Stimulated activated CD4-positive, alpha-beta T cell treated with anti-CD3 and anti-CD28 coated beads, Interleukin-2, amount 100 ng/mL, for 48 hours (primary cell): ENCODE data around the gene RBMY1F.
"Not testable (repeated sequence)": the region's sequence is repeated elsewhere in the genome, so short reads cannot be mapped to it uniquely, and the experiment has no call there.

Source experiments
- DNase-seq, 2 donors: peaks; one replicate each; pipeline ENCODE4 v3.0.0-alpha.2; 2020

Gene RBMY1F

DNA sequence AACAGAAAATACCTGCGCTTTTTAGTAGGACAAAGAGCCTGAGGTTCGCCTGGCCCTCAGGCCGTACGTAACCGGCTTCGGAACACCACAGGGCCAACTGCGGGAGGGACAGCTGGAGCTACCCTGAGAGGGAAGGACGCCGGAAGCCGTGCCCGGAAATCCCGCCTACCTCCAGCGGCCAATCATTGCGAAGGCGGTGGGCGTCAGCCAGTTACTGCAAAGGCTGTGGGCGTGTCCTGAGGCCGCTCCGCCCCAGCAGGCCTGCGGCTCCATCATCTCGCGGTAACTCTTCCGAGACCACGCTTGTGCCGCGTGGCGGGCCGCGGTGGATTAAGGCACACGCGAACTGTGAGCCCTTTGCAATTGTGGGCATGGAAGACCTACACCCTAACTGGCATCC, at the start of gene RBMY1F:
Gene RBMY1F, minus strand, starts transcription at position 101 of the 400 bp plus-strand sequence. CDS start 1,954 bp downstream, outside the sequence.
- DNase-seq, result not testable (repeated sequence)

DNA sequence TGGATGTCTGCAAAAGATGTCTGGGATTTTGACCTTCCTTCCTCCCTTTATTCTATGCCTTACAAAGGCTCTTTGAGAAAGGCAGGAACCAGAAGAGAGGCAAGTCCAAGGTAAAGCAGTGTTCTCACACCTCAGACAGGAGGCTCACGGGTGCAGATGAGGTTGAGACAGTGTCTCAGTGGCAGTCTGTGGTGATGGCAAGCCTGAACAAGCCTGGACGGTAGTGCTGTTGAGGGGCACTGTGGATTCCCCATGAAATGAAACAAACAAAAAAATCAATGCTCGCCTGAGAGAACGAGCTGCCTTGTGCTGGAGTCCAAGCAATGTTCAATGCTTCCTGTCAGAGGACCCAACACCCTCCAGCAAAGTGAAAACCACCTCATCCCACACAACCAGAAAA, 31.6 kb downstream of the RBMY1F start:
- DNase-seq, result not testable (repeated sequence)

DNA sequence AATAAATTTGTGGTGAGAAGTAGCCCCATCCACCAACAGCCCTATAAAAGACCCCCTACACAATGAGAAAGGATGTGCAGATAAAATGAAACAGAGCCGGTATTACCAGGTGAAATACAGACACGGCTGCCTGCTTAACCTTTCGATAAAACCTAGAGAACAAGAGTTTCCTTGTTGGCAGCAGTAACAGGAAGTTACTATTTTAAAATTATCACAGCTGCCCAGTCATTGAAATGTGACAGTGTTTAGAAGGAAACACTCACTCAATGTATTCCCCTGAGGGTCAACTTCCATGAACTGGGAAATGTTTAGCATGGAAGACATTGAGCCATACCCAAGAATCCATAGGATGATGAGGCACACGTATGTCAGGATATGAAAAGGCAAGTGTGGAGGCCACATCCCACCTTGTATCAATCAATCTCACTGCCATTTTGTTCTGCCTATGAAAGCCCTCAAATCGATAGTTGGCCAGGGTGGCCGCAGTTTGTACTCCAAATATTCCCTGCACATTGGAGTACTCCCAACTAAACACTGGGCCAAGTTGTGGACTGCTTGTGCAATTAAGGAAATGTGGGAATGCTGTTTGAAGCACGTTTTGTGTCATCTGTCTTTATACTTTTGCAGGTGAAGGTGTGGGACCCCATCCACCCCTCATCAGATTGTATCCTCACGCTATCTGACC, 41.6 kb downstream of the RBMY1F start:
- DNase-seq, result not testable (repeated sequence)

DNA sequence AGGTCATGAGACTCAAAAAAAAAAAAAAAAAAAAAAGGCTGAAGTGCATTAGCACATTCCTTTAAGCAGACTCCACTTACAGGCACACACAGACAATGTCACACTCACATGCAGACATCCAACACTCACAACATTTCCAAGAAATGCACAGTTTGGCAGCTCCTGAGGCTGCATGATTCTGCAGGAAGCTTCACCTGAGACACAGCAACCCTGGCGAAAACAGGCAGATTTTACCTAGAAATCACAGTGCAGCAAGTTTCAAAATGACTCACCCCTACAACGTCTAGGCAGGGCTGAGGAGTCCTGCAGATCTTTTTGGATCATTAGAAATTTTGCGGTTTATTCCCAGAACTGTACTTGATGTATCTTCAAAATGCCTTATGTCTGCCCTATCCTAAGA, 48.0 kb downstream of the RBMY1F start:
- not testable (repeated sequence) for DNase-seq

DNA sequence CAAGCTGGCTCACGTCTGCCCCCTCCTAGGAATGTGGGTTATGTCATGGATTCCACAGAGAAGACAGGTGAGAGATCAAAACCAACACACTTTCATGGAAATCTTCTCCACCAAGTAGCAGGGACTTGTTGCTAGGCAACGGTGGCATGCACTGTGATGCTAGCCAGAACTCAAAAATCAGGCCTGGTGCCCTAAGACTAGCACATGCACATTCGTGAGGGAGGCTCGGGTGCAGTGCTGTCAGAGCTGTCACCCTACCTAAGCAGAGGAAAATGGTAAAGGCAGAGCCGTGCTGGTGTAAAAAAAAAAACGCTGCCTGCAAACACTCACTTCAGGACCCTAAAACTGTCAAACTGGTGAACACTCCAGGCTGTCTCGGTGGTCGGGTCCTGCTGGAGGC, 52.2 kb downstream of the RBMY1F start:
- DNase-seq, result not testable (repeated sequence)
